OCI-LY7 (cell line): ENCODE data around the gene SLC2A5.

Experiments used
- CTCF ChIP-seq: fragments of 200-600 bp; sonication (generic); conservative IDR thresholded peaks from 2 replicates; pipeline ENCODE4 v1.5.1; 2014; ENCODE audit warnings: mild to moderate bottlenecking, antibody characterized with exemption, low read length, moderate library complexity, mixed read lengths
- EZH2phosphoT487 ChIP-seq: fragments of 200-600 bp; sonication (generic); IDR thresholded peaks from 2 replicates; pipeline ENCODE4 v1.6.1; 2018; ENCODE audit warnings: low read depth, borderline replicate concordance, mild to moderate bottlenecking, mixed run types, antibody characterized with exemption, low read length, moderate library complexity, mixed read lengths

- TF ChIP-seq CTCF (no peak), EZH2phosphoT487 (no peak)
Observed at GRCh38 chr1:9044236-9044635, 25.2 kb downstream of the SLC2A5 start.
